Panc1 (cell line): ENCODE results near the gene FOSL2. TPM values are rescaled to one million over a fixed set of nuclear protein-coding genes. Genes with fewer than 3 reads are reported as not detected.

Source experiments
- ATAC-seq: fragments of 200-7000 bp; cut with Tn5 transposase; 2 replicates; pipeline ENCODE4 v1.9.1; 2020; ENCODE audit warnings: mild to moderate bottlenecking, moderate library complexity
- BruUV-seq: library from RNA; stranded (reverse); fragments of 400-500 nt; replicated peaks from 2 replicates; lab custom pipeline; 2021; lab: Mats Ljungman, UMichigan
- CTCF ChIA-PET: fragments of 300-600 bp; sonication (Branson Sonifier 250); formaldehyde crosslinking; loops from one replicate; lab custom pipeline; 2022; ENCODE audit warnings: antibody characterized with exemption; lab: Charles Lee
- POLR2A ChIA-PET: fragments of 300-600 bp; sonication (Branson Sonifier 250); formaldehyde crosslinking; loops from one replicate; lab custom pipeline; 2022; ENCODE audit warnings: antibody characterized with exemption; lab: Charles Lee
- DNase-seq: peaks from one replicate; pipeline ENCODE4 v3.0.0-alpha.2; 2010; ENCODE audit warnings: low read depth, low spot score
- H3K27ac ChIP-seq: 2 replicates; pipeline ENCODE4 v1.5.1; 2011; ENCODE audit warnings: mild to moderate bottlenecking, low read length, inconsistent platforms
- H3K27me3 ChIP-seq: fragments of 200-500 bp; sonication (Bioruptor generic); 2 replicates; pipeline ENCODE4 v1.6.0; 2014; ENCODE audit warnings: low read length, inconsistent platforms; ENCODE audit not compliant: control insufficient read depth, insufficient read depth
- H3K36me3 ChIP-seq: fragments of 200-500 bp; sonication (Bioruptor generic); 2 replicates; pipeline ENCODE4 v1.5.1; 2014; ENCODE audit warnings: inconsistent platforms, mild to moderate bottlenecking, low read length, moderate library complexity; ENCODE audit not compliant: control insufficient read depth, insufficient read depth
- H3K4me1 ChIP-seq: 2 replicates; pipeline ENCODE4 v1.5.1; 2011; ENCODE audit warnings: inconsistent platforms, mild to moderate bottlenecking, low read length, moderate library complexity; ENCODE audit not compliant: control insufficient read depth, insufficient read depth
- H3K4me3 ChIP-seq, 2 experiments: 2 replicates each; pipeline ENCODE4 v1.5.1; 2011 to 2012; ENCODE audit warnings: low read depth in 2 of 2, low read length in 2 of 2, mild to moderate bottlenecking in 2 of 2, inconsistent platforms in 1 of 2, moderate library complexity in 1 of 2
- H3K9me3 ChIP-seq: fragments of 200-500 bp; sonication (Bioruptor generic); 2 replicates; pipeline ENCODE4 v1.5.1; 2014; ENCODE audit warnings: low read depth, mild to moderate bottlenecking, inconsistent platforms, low read length, moderate library complexity; ENCODE audit not compliant: control insufficient read depth, insufficient read depth
- CTCF ChIP-seq: fragments of 450-650 bp; IDR thresholded peaks from 2 replicates; pipeline ENCODE4 v1.5.1; 2017; ENCODE audit warnings: mild to moderate bottlenecking
- POLR2AphosphoS5 ChIP-seq: IDR thresholded peaks from 2 replicates; pipeline ENCODE4 v1.6.1; 2012; ENCODE audit warnings: mild to moderate bottlenecking, low read depth, low read length, moderate library complexity
- REST ChIP-seq, 2 experiments: IDR thresholded peaks; 2 replicates each; pipeline ENCODE4 v1.6.1; 2011 to 2012; ENCODE audit warnings: low read depth in 2 of 2, control low read depth in 1 of 2, low read length in 1 of 2, mild to moderate bottlenecking in 1 of 2, moderate library complexity in 1 of 2; ENCODE audit not compliant: insufficient read depth in 1 of 2
- SIN3A ChIP-seq: IDR thresholded peaks from 2 replicates; pipeline ENCODE4 v1.6.1; 2012; ENCODE audit warnings: low read depth, mild to moderate bottlenecking, low read length, moderate library complexity, borderline replicate concordance; ENCODE audit not compliant: insufficient read depth
- TCF7L2 ChIP-seq: IDR thresholded peaks from 2 replicates; pipeline ENCODE4 v1.6.1; 2011; ENCODE audit warnings: mild to moderate bottlenecking, low read depth, low read length, inconsistent platforms
- in situ Hi-C: cut with HindIII; loops from 2 replicates; pipeline ENCODE4 v1.10.0; 2016; ENCODE audit warnings: low sequenced_read_pairs, low pct_unique_long_range_greater_than_20kb
- intact Hi-C: fragments of 100-400 bp; cut with micrococcal nuclease; formaldehyde crosslinking; loops from one replicate; pipeline ENCODE4 v1.10.0; 2022; ENCODE audit not compliant: unreplicated experiment
- total RNA-seq: library from RNA; stranded (reverse); gene quantifications from one replicate; pipeline ENCODE4 v1.2.1, GENCODE V29; 2021; ENCODE audit not compliant: unreplicated experiment

The FOSL2 gene
- total RNA-seq, 1 experiment from 2014 or later: 29.0 TPM

GRCh38 chr2:28434600-28434989 lies 41.9 kb downstream of the FOSL2 start:
- CTCF ChIA-PET: interaction anchor here (0.6 kb wide), 1 partner anchor 366 kb away, joined by 3 read pairs; no protein-coding TSS in a partner anchor
- POLR2A ChIA-PET: no interaction called here
- BruUV-seq: no TSS peak
- DNase-seq (no peak), ATAC-seq (no peak)
- no peaks in the 10 kb centered on the region for H3K4me1 ChIP-seq
- no peak overlapping the region for H3K27ac ChIP-seq
- no peak for TF ChIP-seq CTCF
- no peak for TF ChIP-seq REST (IDR thresholded peaks at IDR 0.05; ENCODE audit: insufficient read depth in 1 of 2, low read depth in 2 of 2, low read length in 1 of 2)
- TF ChIP-seq POLR2AphosphoS5: no peak
- no peak for TF ChIP-seq SIN3A
- TF ChIP-seq TCF7L2: no peak
- intact Hi-C loops: no loop called here
- no peaks in the 10 kb centered on the region for H3K27me3 ChIP-seq
- in situ Hi-C loops: no loop called here
- H3K9me3 ChIP-seq: peaks cover 12% of the 10 kb centered on the region; the same call in 1 of the 2 replicates
- H3K36me3 ChIP-seq: no peaks in the 10 kb centered on the region
- H3K4me3 ChIP-seq: no peak overlapping the region

- H3K36me3 ChIP-seq: no peaks in the 10 kb centered on the region
- no peak for ATAC-seq
- no peaks in the 10 kb centered on the region for H3K27me3 ChIP-seq
- in situ Hi-C loops: no loop called here
- BruUV-seq: no TSS peak
- ChIA-PET POLR2A (no interaction called here), CTCF (no interaction called here)
- no peak for TF ChIP-seq TCF7L2
- TF ChIP-seq REST (IDR thresholded peaks at IDR 0.05; ENCODE audit: insufficient read depth in 1 of 2, low read depth in 2 of 2, low read length in 1 of 2): no peak
- TF ChIP-seq CTCF: no peak
- no peak for TF ChIP-seq SIN3A
- TF ChIP-seq POLR2AphosphoS5: no peak
- H3K4me3 ChIP-seq: no peak overlapping the region
- DNase-seq: no peak
- no peaks in the 10 kb centered on the region for H3K4me1 ChIP-seq
- H3K27ac ChIP-seq: no peak overlapping the region
- intact Hi-C loops: no loop called here
- H3K9me3 ChIP-seq: peaks cover 12% of the 10 kb centered on the region; the same call in 1 of the 2 replicates
Measured at GRCh38 chr2:28435241-28435640, 42.6 kb downstream of the FOSL2 start.
